H1 (cell line): ENCODE measurements around the gene DNAJC17. TPM values are rescaled to one million over a fixed set of nuclear protein-coding genes. Genes with fewer than 3 reads are reported as not detected.

Experiments used
- ATF3 ChIP-seq: IDR thresholded peaks from 2 replicates; pipeline ENCODE4 v1.6.1; 2011; ENCODE audit warnings: low read depth, mild to moderate bottlenecking, low read length; ENCODE audit not compliant: insufficient read depth
- TAF1 ChIP-seq: IDR thresholded peaks from 2 replicates; pipeline ENCODE4 v1.6.1; 2011; ENCODE audit warnings: mild to moderate bottlenecking, low read depth, low read length
- USF2 ChIP-seq: IDR thresholded peaks from 2 replicates; pipeline ENCODE4 v1.6.1; 2011; ENCODE audit warnings: low read length, improper control_type of control experiment
- polyA plus RNA-seq, 7 experiments: library from polyadenylated mRNA; depleted of rRNA in 3 of 7; stranded (reverse) in 5 of 7; unstranded in 2 of 7; fragments of >200 nt in 5 of 7; fragments of 200-250 nt in 2 of 7; gene quantifications; 1 replicate in 5 of 7; 2 replicates in 1 of 7; 4 replicates in 1 of 7; pipeline versions ENCODE4 v1.2.1 to v1.2.3, GENCODE V29; 2011 to 2013; ENCODE audit warnings: missing spikeins in 2 of 7, mixed read lengths in 2 of 7
- total RNA-seq: library from RNA; stranded (reverse); fragmentation: NEBNext Ultra II Directional; extraction: Animal tissue kit (Norgen Biotek cat#: 25700); gene quantifications from 2 replicates; pipeline ENCODE4 v1.2.1, GENCODE V29; 2021

DNAJC17 gene
- total and polyA plus RNA-seq, 2 of the 8 experiments (the other 6 are each of a cell fraction or from before 2014, with no cell fraction given): 39.5 to 45.4 TPM

GRCh38 chr15:40746916-40747418, 60.3 kb downstream of the DNAJC17 start (continued):
- TF ChIP-seq USF2 (no peak), TAF1 (no peak), ATF3 (0 out of 2 replicates have a peak, but pooled peaks have one; percentile 30)
